Panc1 (cell line): ENCODE results near the gene MLST8. TPM values are rescaled to one million over a fixed set of nuclear protein-coding genes. Genes with fewer than 3 reads are reported as not detected.

Experiments used
- ATAC-seq: fragments of 200-7000 bp; cut with Tn5 transposase; 2 replicates; pipeline ENCODE4 v1.9.1; 2020; ENCODE audit warnings: mild to moderate bottlenecking, moderate library complexity
- BruUV-seq: library from RNA; stranded (reverse); fragments of 400-500 nt; replicated peaks from 2 replicates; lab custom pipeline; 2021; lab: Mats Ljungman, UMichigan
- CTCF ChIA-PET: fragments of 300-600 bp; sonication (Branson Sonifier 250); formaldehyde crosslinking; loops from one replicate; lab custom pipeline; 2022; ENCODE audit warnings: antibody characterized with exemption; lab: Charles Lee
- POLR2A ChIA-PET: fragments of 300-600 bp; sonication (Branson Sonifier 250); formaldehyde crosslinking; loops from one replicate; lab custom pipeline; 2022; ENCODE audit warnings: antibody characterized with exemption; lab: Charles Lee
- DNase-seq: peaks from one replicate; pipeline ENCODE4 v3.0.0-alpha.2; 2010; ENCODE audit warnings: low read depth, low spot score
- H3K27ac ChIP-seq: 2 replicates; pipeline ENCODE4 v1.5.1; 2011; ENCODE audit warnings: mild to moderate bottlenecking, low read length, inconsistent platforms
- H3K27me3 ChIP-seq: fragments of 200-500 bp; sonication (Bioruptor generic); 2 replicates; pipeline ENCODE4 v1.6.0; 2014; ENCODE audit warnings: low read length, inconsistent platforms; ENCODE audit not compliant: control insufficient read depth, insufficient read depth
- H3K36me3 ChIP-seq: fragments of 200-500 bp; sonication (Bioruptor generic); 2 replicates; pipeline ENCODE4 v1.5.1; 2014; ENCODE audit warnings: inconsistent platforms, mild to moderate bottlenecking, low read length, moderate library complexity; ENCODE audit not compliant: control insufficient read depth, insufficient read depth
- H3K4me1 ChIP-seq: 2 replicates; pipeline ENCODE4 v1.5.1; 2011; ENCODE audit warnings: inconsistent platforms, mild to moderate bottlenecking, low read length, moderate library complexity; ENCODE audit not compliant: control insufficient read depth, insufficient read depth
- H3K4me3 ChIP-seq, 2 experiments: 2 replicates each; pipeline ENCODE4 v1.5.1; 2011 to 2012; ENCODE audit warnings: low read depth in 2 of 2, low read length in 2 of 2, mild to moderate bottlenecking in 2 of 2, inconsistent platforms in 1 of 2, moderate library complexity in 1 of 2
- H3K9me3 ChIP-seq: fragments of 200-500 bp; sonication (Bioruptor generic); 2 replicates; pipeline ENCODE4 v1.5.1; 2014; ENCODE audit warnings: low read depth, mild to moderate bottlenecking, inconsistent platforms, low read length, moderate library complexity; ENCODE audit not compliant: control insufficient read depth, insufficient read depth
- CTCF ChIP-seq: fragments of 450-650 bp; IDR thresholded peaks from 2 replicates; pipeline ENCODE4 v1.5.1; 2017; ENCODE audit warnings: mild to moderate bottlenecking
- POLR2AphosphoS5 ChIP-seq: IDR thresholded peaks from 2 replicates; pipeline ENCODE4 v1.6.1; 2012; ENCODE audit warnings: mild to moderate bottlenecking, low read depth, low read length, moderate library complexity
- SIN3A ChIP-seq: IDR thresholded peaks from 2 replicates; pipeline ENCODE4 v1.6.1; 2012; ENCODE audit warnings: low read depth, mild to moderate bottlenecking, low read length, moderate library complexity, borderline replicate concordance; ENCODE audit not compliant: insufficient read depth
- TCF7L2 ChIP-seq: IDR thresholded peaks from 2 replicates; pipeline ENCODE4 v1.6.1; 2011; ENCODE audit warnings: mild to moderate bottlenecking, low read depth, low read length, inconsistent platforms
- in situ Hi-C: cut with HindIII; loops from 2 replicates; pipeline ENCODE4 v1.10.0; 2016; ENCODE audit warnings: low sequenced_read_pairs, low pct_unique_long_range_greater_than_20kb
- intact Hi-C: fragments of 100-400 bp; cut with micrococcal nuclease; formaldehyde crosslinking; loops from one replicate; pipeline ENCODE4 v1.10.0; 2022; ENCODE audit not compliant: unreplicated experiment
- total RNA-seq: library from RNA; stranded (reverse); gene quantifications from one replicate; pipeline ENCODE4 v1.2.1, GENCODE V29; 2021; ENCODE audit not compliant: unreplicated experiment
- TF ChIP-seq, protein P1 (sequence below), 2 experiments: IDR thresholded peaks; 2 replicates each; pipeline ENCODE4 v1.6.1; 2011 to 2012; ENCODE audit warnings: low read depth in 2 of 2, control low read depth in 1 of 2, low read length in 1 of 2, mild to moderate bottlenecking in 1 of 2, moderate library complexity in 1 of 2; ENCODE audit not compliant: insufficient read depth in 1 of 2

MLST8 gene
- total RNA-seq, 1 experiment from 2014 or later = 91.1 TPM

DNA sequence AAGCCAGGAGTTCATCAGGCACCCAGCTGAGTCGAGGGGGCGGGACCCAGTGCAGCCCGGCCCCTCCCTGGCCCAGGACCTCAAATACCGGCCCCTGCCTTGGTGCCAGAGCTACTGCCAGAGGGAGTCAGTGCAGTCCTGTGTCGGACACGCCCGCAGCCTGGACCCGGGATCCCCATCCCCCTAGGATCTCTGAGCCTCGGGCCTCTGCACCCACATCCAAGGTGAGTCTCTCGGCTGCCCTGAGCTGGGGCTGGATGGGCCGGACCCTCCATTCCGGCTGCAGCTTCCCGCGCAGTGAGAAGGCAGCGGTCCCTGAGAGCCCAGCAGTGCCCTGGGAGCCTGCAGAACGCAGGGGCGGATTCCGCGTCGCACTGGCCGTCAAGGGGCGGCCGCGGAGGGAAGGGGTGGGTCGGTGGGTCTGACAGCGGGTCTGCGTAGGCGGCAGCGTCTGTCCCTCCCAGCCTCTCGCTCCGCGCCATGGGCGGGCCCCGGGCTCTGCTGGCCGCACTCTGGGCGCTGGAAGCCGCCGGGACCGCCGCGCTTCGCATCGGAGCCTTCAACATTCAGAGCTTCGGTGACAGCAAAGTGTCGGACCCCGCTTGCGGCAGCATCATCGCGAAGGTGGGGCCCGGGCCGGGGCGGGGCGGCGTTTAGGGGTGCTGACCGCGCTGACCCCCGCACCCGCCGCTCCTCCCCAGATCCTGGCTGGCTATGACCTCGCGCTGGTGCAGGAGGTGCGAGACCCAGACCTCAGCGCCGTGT lies 31.3 kb downstream of the MLST8 start, which contains the start of gene DNASE1L2:
DNASE1L2 (plus strand) TSS at position 108 of the 765 bp plus-strand sequence; CDS start at position 481, 373 bp downstream.
- DNase-seq (no peak), ATAC-seq (peak; percentile 62)
- peaks cover 8% of the 10 kb centered on the region for H3K4me1 ChIP-seq
- H3K27ac ChIP-seq = no peak within 1 kb of the TSS
- TF ChIP-seq TCF7L2 (no peak), CTCF (no peak), POLR2AphosphoS5 (no peak), SIN3A (0 out of 2 replicates have a peak, but pooled peaks have one; percentile 43)
- TF ChIP-seq, protein P1, sequence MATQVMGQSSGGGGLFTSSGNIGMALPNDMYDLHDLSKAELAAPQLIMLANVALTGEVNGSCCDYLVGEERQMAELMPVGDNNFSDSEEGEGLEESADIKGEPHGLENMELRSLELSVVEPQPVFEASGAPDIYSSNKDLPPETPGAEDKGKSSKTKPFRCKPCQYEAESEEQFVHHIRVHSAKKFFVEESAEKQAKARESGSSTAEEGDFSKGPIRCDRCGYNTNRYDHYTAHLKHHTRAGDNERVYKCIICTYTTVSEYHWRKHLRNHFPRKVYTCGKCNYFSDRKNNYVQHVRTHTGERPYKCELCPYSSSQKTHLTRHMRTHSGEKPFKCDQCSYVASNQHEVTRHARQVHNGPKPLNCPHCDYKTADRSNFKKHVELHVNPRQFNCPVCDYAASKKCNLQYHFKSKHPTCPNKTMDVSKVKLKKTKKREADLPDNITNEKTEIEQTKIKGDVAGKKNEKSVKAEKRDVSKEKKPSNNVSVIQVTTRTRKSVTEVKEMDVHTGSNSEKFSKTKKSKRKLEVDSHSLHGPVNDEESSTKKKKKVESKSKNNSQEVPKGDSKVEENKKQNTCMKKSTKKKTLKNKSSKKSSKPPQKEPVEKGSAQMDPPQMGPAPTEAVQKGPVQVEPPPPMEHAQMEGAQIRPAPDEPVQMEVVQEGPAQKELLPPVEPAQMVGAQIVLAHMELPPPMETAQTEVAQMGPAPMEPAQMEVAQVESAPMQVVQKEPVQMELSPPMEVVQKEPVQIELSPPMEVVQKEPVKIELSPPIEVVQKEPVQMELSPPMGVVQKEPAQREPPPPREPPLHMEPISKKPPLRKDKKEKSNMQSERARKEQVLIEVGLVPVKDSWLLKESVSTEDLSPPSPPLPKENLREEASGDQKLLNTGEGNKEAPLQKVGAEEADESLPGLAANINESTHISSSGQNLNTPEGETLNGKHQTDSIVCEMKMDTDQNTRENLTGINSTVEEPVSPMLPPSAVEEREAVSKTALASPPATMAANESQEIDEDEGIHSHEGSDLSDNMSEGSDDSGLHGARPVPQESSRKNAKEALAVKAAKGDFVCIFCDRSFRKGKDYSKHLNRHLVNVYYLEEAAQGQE (IDR thresholded peaks at IDR 0.05; ENCODE audit: insufficient read depth in 1 of 2, low read depth in 2 of 2, low read length in 1 of 2) = no peak
- H3K27me3 ChIP-seq = no peaks in the 10 kb centered on the region
- ChIA-PET CTCF (no interaction called here), POLR2A (no interaction called here)
- no peaks in the 10 kb centered on the region for H3K9me3 ChIP-seq
- intact Hi-C loops = no loop called here
- no peaks in the 10 kb centered on the region; the same call in 1 of the 2 replicates for H3K36me3 ChIP-seq
- BruUV-seq = no TSS peak
- in situ Hi-C loops = no loop called here
- no peak within 1 kb of the TSS for H3K4me3 ChIP-seq

DNA sequence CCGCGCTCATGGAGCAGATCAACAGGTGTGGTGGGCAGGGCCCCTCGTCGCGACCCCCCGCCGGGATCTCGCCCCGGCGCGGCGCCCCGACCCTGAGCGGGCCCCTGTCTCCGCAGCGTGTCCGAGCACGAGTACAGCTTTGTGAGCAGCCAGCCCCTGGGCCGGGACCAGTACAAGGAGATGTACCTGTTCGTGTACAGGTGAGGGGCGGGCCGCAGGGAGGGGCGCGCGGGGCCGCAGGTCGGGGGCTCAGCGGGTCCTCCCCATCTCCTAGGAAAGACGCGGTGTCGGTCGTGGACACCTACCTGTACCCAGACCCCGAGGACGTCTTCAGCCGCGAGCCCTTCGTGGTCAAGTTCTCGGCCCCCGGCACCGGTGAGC lies 31.8 kb downstream of the MLST8 start:
- Histone ChIP-seq H3K4me3 (no peak overlapping the region), H3K9me3 (no peaks in the 10 kb centered on the region), H3K36me3 (no peaks in the 10 kb centered on the region; the same call in 1 of the 2 replicates), H3K27me3 (no peaks in the 10 kb centered on the region), H3K4me1 (peaks cover 8% of the 10 kb centered on the region), H3K27ac (no peak overlapping the region)
- TF ChIP-seq, protein P1 (IDR thresholded peaks at IDR 0.05; ENCODE audit: insufficient read depth in 1 of 2, low read depth in 2 of 2, low read length in 1 of 2) = no peak
- TF ChIP-seq POLR2AphosphoS5 = no peak
- TF ChIP-seq SIN3A = no peak
- TF ChIP-seq TCF7L2 = no peak
- no peak for TF ChIP-seq CTCF
- intact Hi-C loops (no loop called here), in situ Hi-C loops (no loop called here)
- ATAC-seq (no peak), DNase-seq (no peak)
- ChIA-PET POLR2A (no interaction called here), CTCF (interaction anchor here (0.6 kb wide), 1 partner anchor 15 kb away, joined by 3 read pairs; no protein-coding TSS in a partner anchor)
- BruUV-seq = no TSS peak
